ENCODE measurements around the gene AVL9.
"Not testable (repeated sequence)": the region's sequence is repeated elsewhere in the genome, so short reads cannot be mapped to it uniquely, and the experiment has no call there.

Gene AVL9

DNA sequence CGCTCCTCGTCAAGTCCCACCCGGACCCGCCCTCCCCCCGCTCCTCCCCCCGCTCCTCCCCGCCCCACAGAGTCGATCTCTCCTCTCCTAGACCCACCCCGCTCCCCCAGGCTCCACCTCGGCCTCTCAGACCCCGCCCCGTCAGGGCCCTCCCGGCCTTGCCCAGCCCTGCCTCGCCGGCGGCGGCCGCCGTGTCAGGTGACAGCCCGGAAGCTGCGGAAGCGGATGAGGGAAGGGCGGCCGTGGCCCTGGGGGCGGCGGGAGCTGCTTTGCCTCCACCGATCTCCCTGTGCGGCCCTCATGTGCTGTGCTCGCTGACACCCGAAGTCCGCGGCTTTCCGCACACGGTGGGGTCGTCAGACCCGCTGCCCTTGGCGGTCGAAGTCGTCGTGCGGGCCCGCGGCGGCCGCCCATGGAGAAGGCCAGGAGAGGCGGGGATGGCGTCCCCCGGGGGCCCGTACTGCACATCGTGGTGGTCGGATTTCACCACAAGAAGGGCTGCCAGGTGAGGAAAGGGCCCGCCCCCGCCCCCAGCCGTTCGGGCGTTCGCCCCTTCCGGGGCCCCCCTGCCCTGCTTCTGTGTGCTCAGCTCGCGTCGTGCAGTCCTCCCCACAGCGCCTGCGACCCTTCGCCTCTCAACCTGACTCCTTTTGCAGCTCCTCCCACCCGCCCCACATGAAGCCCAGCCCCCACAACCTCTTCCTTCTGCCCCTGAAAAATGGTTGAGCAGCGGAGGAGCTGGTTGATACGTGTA is at the start of gene AVL9:
Gene AVL9, plus strand, starts transcription at position 192 of the 754 bp plus-strand sequence. Its CDS starts 221 bp downstream, at position 413.
- H3K4me3 ChIP-seq (ENCODE audit: low read length): peak within 1 kb of the TSS; percentile 100
- TF ChIP-seq ZNF274 (IDR thresholded peaks at IDR 0.05; ENCODE audit: low read depth, low read length): no peak

DNA sequence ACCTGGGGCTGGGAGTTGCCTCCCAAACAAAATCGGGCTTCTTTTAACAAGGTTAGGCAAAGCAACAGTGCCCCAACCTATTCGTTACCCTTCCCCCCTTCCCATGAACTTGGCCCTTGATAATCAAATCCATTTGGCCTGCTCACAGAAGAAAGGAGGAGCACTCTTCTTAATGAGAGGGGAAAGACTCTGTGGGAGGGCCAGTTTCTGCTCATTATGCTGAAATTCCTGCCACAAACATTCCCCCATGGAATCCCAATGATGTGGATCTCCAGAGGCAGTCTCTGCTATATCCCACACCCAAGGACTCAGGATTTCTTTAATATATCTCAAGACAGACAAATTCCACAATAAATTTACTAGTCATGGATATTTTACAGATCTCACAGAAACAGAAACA is 48.1 kb upstream of the AVL9 start:
- H3K4me3 ChIP-seq (ENCODE audit: low read length): no peak overlapping the region
- TF ChIP-seq ZNF274 (IDR thresholded peaks at IDR 0.05; ENCODE audit: low read depth, low read length): no peak

DNA sequence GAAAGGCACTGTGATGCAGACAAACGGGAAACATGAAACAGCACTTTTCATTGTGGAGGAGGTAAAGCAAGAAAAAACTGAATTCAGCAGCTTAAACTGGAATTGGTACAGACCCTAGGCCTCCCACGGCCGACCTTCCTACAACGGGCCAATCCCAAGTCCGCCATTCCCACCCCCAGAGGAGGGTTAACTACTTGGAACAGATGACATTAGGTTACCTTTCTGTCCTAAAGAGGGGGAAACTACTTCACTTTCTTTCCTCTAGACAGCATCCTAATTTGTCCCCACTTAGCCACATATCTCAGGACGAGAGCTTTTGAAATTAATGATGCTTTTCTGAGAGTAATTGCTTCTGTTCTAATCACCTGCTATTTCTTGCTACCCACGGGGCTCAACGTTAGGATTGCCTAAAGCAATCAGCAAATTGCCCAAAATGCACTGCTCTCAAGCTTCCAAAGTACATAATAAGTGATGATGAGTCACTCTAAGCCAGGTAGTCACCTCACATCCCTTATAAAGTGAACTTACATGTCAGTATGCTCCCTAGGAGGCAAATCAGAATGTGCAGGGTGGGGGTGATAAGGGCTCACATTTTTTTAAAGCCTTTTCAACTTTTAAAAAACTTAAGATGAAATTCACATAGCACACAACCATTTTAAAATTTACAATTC is 41.8 kb upstream of the AVL9 start:
- H3K4me3 ChIP-seq (ENCODE audit: low read length): no peak overlapping the region
- no peak for TF ChIP-seq ZNF274 (IDR thresholded peaks at IDR 0.05; ENCODE audit: low read depth, low read length)

DNA sequence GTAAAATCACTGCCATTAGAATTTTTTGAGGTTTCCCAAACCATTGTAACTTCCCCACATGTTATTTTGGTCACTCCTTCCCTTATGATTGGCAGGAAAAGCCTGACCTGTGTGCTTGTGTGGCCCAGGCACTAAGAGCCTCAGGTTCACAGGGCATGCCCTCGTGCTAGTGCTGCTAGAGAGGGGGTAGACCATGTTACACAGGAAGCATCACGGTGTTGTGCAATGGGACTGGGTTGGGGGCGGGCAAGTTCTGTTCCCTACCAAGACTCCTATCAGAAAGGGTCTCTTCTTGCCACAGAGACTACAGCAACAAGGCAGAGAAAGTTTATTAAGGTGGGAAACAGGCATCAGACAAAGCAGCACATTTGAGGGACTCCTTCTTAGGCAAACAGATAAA is 37.3 kb upstream of the AVL9 start:
- TF ChIP-seq ZNF274 (IDR thresholded peaks at IDR 0.05; ENCODE audit: low read depth, low read length): no peak

GRCh38 chr7:32459788-32460187 is 35.5 kb upstream of the AVL9 start:
- no peak for TF ChIP-seq ZNF274 (IDR thresholded peaks at IDR 0.05; ENCODE audit: low read depth, low read length)

More for the DNA sequence above, 37.3 kb upstream of the AVL9 start:
- H3K4me3 ChIP-seq (ENCODE audit: low read length): no peak overlapping the region

DNA sequence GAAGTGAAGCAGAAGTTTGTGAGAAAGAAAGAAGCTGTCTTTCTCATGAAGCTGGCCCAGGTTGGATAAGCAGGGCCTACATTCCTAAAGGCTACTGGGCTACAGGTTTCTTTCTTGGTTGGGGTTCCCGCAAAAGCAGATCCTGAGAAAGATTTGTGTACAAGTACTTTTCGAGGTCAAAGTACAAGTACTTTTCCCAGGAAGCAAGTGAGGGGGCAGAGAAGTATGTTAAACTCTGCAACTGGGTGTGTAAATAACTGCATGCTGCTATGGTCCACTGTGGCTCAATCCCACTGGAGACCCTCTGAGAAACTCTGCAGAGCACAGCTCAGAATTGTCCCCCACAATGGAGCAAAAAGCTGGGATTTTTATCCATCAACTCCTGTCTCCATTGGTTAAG is 33.8 kb upstream of the AVL9 start:
- no peak for TF ChIP-seq ZNF274 (IDR thresholded peaks at IDR 0.05; ENCODE audit: low read depth, low read length)

More at GRCh38 chr7:32459788-32460187, 35.5 kb upstream of the AVL9 start:
- H3K4me3 ChIP-seq (ENCODE audit: low read length): no peak overlapping the region

GRCh38 chr7:32462451-32462850 is 32.8 kb upstream of the AVL9 start:
- no peak for TF ChIP-seq ZNF274 (IDR thresholded peaks at IDR 0.05; ENCODE audit: low read depth, low read length)
- no peak overlapping the region for H3K4me3 ChIP-seq (ENCODE audit: low read length)

More for the DNA sequence above, 33.8 kb upstream of the AVL9 start:
- H3K4me3 ChIP-seq (ENCODE audit: low read length): no peak overlapping the region

- no peak for TF ChIP-seq ZNF274 (IDR thresholded peaks at IDR 0.05; ENCODE audit: low read depth, low read length)
- H3K4me3 ChIP-seq (ENCODE audit: low read length): no peak overlapping the region
Observed at GRCh38 chr7:32462977-32463376, 32.3 kb upstream of the AVL9 start.

DNA sequence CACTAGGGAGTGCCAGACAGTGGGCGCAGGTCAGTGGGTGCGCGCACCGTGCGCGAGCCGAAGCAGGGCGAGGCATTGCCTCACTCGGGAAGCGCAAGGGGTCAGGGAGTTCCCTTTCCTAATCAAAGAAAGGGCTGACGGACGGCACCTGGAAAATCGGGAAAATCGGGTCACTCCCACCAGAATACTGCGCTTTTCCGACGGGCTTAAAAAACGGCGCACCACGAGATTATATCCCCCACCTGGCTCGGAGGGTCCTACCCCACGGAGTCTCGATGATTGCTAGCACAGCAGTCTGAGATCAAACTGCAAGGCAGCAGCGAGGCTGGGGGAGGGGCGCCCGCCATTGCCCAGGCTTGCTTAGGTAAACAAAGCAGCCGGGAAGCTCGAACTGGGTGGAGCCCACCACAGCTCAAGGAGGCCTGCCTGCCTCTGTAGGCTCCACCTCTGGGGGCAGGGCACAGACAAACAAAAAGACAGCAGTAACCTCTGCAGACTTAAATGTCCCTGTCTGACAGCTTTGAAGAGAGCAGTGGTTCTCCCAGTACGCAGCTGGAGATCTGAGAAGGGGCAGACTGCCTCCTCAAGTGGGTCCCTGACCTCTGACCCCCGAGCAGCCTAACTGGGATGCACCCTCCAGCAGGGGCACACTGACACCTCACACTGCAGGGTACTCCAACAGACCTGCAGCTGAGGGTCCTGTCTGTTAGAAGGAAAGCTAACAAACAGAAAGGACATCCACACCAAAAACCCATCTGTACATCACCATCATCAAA is 30.5 kb upstream of the AVL9 start:
- not testable (repeated sequence) for H3K4me3 ChIP-seq (ENCODE audit: low read length)

DNA sequence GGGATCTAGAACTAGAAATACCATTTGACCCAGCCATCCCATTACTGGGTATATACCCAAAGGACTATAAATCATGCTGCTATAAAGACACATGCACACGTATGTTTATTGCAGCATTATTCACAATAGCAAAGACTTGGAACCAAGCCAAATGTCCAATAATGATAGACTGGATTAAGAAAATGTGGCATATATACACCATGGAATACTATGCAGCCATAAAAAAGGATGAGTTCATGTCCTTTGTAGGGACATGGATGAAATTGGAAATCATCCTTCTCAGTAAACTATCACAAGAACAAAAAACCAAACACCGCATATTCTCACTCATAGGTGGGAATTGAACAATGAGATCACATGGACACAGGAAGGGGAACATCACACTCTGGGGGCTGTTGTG is 25.3 kb upstream of the AVL9 start:
- H3K4me3 ChIP-seq (ENCODE audit: low read length): not testable (repeated sequence)

GRCh38 chr7:32470871-32471270 is 24.4 kb upstream of the AVL9 start:
- no peak for TF ChIP-seq ZNF274 (IDR thresholded peaks at IDR 0.05; ENCODE audit: low read depth, low read length)
- H3K4me3 ChIP-seq (ENCODE audit: low read length): no peak overlapping the region

GRCh38 chr7:32472015-32472414 is 23.3 kb upstream of the AVL9 start:
- no peak overlapping the region for H3K4me3 ChIP-seq (ENCODE audit: low read length)
- no peak for TF ChIP-seq ZNF274 (IDR thresholded peaks at IDR 0.05; ENCODE audit: low read depth, low read length)

GRCh38 chr7:32474008-32474407 is 21.3 kb upstream of the AVL9 start:
- TF ChIP-seq ZNF274 (IDR thresholded peaks at IDR 0.05; ENCODE audit: low read depth, low read length): no peak
- no peak overlapping the region for H3K4me3 ChIP-seq (ENCODE audit: low read length)

GRCh38 chr7:32476816-32477648 is 18.3 kb upstream of the AVL9 start:
- TF ChIP-seq ZNF274 (IDR thresholded peaks at IDR 0.05; ENCODE audit: low read depth, low read length): no peak
- H3K4me3 ChIP-seq (ENCODE audit: low read length): no peak overlapping the region

Data from GM08714 (cell line).